GM18499 (cell line): ENCODE results near the gene METRNL.
"Not testable (repeated sequence)": the region's sequence is repeated elsewhere in the genome, so short reads cannot be mapped to it uniquely, and the experiment has no call there.

Experiments
- ATAC-seq: cut with Tn5 transposase; IDR thresholded peaks from one replicate; pipeline ENCODE4 v1.9.1; 2021; ENCODE audit warnings: moderate number of reproducible peaks; ENCODE audit not compliant: insufficient read depth, unreplicated experiment

The METRNL gene

GRCh38 chr17:83132251-83133081 is 53.1 kb downstream of the METRNL start:
- no peak for ATAC-seq

DNA sequence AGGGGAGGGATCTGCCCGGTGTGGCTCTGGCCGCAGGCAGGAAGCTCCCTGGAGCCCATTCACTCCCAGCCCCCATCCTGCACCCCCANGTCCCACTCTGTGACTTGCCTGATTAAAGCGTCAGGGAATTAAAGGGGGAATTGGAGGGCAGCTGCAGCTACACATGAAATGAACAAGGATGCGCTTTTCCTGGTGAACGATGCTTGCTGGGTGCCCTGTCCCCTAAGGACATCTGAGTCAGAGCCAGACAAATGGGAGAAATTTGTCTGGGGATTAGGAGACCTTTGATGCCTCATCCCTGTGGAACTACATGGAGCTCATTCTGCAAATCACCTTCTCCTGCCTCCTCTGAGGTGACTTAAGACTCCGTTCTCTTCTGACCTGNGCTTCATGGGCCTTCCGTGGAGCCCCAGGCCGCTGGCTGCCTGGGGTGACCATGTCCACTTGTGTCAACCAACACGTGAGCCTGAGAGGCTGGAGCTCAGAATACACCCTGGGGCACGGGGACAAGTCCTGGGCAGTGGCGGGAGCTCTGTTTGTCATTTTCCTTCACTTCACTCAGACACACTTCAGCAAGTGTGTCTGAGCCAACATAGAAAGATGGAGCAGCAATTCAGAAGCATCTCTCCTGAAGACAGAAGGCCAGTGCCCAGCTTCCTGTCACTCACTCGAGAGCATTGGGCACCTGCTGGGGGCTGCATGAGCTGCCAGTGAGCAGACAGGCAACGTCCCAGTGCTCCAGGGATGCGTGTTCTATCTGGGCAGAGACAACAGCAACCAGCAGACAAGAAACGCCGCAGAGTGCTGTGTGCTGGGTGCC is 54.1 kb downstream of the METRNL start:
- ATAC-seq: no peak

- ATAC-seq: not testable (repeated sequence)
Measured at GRCh38 chr17:83134456-83134855, 55.0 kb downstream of the METRNL start.

DNA sequence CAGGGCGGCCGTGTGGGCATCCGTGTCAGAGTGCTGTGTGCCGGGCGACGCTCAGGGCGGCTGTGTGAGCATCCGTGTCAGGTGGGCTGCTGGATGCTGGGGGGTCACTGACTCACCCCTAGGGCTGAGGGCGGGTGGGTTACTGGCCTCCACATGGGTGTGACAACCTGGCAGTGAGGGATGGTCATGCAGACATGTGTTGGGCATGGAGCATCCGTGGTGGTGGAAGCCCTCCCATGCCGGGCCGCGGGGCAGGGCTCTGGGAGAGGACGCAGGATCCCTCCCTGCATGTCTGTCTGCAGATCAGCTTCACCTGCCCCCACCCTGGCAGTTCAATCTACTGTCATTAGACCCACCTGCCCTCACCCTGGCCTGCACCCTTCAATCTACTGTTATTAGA is 56.3 kb downstream of the METRNL start:
- no peak for ATAC-seq

GRCh38 chr17:83136156-83136555 is 56.7 kb downstream of the METRNL start:
- ATAC-seq: no peak

DNA sequence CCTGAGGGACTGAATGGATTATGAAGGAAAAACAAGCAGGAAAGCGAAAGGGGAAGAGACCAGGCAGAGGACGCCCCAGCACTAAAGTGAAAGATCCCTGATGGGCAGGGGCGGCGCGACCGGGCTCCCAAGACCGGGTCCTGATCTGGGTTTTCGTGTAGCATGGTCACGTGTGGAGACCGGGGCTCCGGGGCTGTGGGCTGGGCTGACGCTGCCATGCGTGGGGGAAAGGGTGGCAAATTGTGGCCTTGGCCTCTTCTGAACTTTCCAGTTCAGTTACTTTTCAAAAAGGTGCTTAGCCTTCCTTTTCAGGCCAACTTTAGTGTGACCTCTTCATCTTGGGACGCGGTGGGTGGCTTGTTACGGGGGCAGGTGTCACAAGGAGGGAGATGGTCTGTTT is 57.5 kb downstream of the METRNL start:
- ATAC-seq: no peak

GRCh38 chr17:83137523-83137922 is 58.1 kb downstream of the METRNL start:
- ATAC-seq: no peak

DNA sequence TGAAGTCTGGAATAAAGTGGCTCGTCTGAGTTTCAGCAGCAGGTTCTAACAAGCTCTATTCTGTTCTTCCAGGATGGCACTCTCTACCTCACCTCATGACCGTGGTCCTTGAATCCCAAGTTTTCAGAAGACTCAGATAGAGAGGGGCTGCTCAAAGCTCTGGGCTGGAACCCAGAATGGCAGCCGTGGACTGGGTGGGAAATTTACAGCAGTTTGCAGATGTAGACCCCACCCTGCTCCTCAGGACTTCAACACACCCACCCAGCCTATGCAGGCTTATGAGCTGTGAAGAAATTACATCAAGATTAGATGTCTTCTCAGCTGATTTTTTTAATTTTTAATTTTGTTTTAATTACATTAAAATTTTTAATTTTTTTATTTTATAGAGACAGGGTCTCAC is 59.4 kb downstream of the METRNL start:
- no peak for ATAC-seq

DNA sequence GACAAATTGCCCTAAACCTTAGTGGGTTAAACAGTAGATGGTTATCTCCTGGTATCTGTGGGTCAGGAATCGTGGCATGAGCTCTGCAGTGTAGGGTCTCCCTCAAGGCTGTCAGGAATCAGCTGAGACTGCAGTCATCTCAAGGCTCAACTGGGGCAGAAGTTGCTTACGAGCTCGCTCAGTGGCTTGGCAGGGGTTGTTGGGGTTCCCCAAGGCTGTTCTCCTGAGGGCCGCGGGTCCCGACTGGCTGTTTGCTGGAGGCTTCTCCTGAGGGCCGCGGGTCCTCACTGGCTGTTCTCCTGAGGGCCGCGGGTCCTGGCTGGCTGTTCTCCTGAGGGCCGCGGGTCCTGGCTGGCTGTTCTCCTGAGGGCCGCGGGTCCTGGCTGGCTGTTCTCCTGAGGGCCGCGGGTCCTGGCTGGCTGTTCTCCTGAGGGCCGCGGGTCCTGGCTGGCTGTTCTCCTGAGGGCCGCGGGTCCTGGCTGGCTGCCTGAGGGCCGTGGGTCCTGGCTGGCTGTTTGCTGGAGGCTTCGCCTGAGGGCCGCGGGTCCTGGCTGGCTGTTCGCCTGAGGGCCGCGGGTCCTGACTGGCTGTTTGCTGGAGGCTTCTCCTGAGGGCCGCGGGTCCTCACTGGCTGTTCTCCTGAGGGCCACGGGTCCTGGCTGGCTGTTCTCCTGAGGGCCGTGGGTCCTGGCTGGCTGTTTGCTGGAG is 60.3 kb downstream of the METRNL start:
- ATAC-seq: not testable (repeated sequence)

DNA sequence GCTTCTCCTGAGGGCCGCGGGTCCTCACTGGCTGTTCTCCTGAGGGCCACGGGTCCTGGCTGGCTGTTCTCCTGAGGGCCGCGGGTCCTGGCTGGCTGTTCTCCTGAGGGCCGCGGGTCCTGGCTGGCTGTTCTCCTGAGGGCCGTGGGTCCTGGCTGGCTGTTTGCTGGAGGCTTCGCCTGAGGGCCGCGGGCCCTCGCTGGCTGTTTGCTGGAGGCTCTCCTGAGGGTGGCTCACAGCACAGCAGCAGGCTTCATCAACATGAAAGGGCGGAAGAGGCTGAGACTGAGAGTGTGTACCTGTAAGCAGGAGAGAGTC is 60.8 kb downstream of the METRNL start:
- not testable (repeated sequence) for ATAC-seq

GRCh38 chr17:83142619-83143018 is 63.2 kb downstream of the METRNL start:
- ATAC-seq: no peak

DNA sequence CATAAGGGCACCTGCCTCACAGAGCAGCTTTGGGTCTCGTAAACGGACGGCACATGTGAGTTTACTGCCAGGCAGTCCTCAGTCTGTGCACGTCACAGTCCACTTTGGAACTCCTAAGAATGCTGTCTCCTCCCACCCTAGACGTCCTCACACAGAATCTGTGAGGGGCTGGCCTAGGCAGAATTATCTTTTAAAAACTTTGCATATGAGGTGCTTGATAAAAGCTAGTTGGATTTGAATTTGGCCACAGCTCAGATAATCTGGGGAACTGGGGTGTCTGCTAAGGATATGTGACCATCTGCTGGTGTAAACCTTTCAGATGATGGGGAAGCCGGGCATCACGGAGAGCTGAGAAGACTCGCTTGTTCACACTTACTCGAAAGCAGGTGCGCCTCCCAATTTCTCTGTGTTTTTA is 64.4 kb downstream of the METRNL start:
- no peak for ATAC-seq
